CD4-positive, alpha-beta T cell treated with Interleukin-6 at 100 ng/mL for 8 hours (primary cell): ENCODE data around the gene PER2.
A peak's percentile ranks its signal among the peaks of the same experiment; 100 is the strongest.
"Not testable (repeated sequence)": the region's sequence is repeated elsewhere in the genome, so short reads cannot be mapped to it uniquely, and the experiment has no call there.

Source experiments
- DNase-seq: peaks from one replicate; pipeline ENCODE4 v3.0.0-alpha.2; 2020; ENCODE audit warnings: mixed read lengths, low spot score

Gene PER2, protein sequence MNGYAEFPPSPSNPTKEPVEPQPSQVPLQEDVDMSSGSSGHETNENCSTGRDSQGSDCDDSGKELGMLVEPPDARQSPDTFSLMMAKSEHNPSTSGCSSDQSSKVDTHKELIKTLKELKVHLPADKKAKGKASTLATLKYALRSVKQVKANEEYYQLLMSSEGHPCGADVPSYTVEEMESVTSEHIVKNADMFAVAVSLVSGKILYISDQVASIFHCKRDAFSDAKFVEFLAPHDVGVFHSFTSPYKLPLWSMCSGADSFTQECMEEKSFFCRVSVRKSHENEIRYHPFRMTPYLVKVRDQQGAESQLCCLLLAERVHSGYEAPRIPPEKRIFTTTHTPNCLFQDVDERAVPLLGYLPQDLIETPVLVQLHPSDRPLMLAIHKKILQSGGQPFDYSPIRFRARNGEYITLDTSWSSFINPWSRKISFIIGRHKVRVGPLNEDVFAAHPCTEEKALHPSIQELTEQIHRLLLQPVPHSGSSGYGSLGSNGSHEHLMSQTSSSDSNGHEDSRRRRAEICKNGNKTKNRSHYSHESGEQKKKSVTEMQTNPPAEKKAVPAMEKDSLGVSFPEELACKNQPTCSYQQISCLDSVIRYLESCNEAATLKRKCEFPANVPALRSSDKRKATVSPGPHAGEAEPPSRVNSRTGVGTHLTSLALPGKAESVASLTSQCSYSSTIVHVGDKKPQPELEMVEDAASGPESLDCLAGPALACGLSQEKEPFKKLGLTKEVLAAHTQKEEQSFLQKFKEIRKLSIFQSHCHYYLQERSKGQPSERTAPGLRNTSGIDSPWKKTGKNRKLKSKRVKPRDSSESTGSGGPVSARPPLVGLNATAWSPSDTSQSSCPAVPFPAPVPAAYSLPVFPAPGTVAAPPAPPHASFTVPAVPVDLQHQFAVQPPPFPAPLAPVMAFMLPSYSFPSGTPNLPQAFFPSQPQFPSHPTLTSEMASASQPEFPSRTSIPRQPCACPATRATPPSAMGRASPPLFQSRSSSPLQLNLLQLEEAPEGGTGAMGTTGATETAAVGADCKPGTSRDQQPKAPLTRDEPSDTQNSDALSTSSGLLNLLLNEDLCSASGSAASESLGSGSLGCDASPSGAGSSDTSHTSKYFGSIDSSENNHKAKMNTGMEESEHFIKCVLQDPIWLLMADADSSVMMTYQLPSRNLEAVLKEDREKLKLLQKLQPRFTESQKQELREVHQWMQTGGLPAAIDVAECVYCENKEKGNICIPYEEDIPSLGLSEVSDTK (N-terminal part only)

DNA sequence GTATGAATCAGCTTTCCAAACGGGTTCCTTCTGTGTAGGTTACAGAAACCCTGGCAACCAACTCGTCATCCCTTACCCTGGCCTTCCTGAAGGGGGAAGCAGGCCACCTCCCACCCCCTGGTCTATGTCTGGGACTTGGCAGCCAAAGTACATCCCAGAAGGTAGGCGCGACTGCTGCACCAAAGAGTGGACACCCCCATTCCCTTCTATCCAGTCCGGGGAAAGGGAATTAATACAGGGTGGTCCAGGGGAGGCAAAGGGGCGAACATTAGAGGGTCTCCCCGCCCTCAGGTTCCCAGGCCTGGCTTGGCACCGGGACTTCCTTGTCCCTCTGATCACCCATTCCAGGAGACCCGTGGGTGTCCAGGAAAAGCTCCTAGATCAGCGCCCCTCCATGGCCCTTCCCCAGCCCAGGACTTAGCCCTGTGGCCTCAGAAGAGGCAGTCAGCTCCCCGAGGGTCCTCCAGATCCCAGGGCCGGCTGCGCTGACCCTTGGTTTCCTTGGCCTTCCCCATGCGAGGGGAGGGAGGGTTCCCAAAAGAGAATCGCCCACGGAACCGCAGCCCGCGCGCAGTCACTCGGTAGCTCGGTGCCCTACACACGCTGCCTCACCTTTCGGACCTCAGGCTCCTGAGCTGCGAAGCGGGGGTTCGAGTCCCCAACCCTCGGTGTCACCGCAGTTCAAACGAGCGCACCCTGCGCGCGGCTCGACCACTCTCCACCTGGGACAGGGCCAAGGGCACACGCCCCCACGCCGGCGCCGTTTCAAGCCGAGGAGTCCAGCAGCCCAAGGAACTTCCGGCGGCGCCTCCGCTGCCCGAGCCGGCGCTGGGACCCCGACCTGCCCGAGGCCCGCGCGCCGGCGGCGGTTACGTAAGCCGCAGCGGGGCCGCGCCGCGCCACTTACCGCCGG is at the start of gene PER2:
TSS of gene PER2 (minus strand) at position 874 of the 913 bp plus-strand sequence. CDS start 10,674 bp downstream, outside the sequence.
- DNase-seq, result no peak

DNA sequence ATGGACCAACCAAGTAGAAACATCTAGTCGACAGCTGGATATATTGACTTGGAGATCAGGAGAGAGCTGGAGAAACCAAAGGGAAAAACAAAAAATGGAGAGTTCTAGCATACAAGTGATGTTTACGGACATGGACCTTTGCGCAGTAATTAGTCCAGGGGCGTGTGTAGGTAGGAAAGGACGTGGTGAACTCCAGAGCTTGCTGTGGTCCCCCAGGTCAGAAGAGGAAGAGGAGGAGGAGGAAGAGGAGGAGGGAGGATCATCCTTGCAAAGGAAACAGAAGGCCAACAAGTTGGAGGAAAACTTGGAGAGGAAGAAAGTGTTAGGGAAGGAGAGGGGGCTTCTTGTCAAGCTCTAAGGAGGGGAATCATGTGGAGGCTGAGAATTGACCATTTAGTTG is 49.4 kb upstream of the PER2 start:
- DNase-seq, result no peak

DNA sequence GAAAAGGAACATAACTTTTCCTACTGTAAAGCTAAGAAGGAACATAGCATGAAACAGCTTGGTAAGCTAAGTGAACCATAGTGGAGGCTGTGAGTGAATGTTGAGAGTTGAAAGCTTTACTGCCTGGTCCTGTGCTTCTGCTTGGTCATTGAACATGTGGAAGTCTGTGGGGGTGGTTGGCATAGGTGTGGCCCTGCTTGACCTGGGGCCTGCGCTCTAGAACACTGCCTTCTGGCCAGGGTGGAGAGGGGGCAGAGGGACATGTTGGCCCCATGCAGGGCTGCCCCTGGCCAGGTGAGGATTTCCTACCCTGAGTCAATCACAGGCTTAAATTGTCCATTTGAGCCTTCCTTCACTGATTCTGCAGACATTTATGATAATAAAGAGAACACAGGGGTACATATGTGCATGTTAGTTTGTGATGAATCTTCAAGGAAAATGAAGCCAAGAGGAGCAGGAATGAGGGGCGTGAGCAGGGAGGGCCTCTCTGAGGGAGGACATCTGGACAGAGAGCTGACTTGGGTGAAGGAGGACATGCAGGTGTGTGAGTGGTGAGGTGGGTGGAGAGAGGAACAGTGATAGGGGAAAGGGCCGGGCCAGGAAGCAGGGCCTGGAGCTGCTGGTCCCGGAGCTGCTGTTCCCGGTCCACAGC is 48.5 kb upstream of the PER2 start:
- DNase-seq, result no peak

DNA sequence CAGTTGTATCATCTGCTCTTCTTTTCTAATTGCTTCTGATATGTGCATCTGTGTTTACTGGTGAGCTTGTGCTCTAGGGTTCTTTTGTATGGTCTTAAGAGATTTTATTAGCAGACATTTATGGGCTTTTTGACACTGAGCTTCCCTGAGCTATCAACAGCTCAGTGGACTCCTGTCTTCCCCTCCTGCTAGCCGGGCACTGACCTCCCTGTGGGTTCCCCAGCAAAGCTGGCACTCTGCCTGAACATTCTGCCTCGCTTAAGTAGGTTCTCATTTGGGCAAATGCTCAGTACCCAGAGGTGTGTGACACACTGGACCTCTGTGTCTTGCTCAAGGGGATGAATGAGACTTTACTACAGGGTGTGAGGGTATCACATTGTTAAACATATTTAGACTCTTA is 47.7 kb upstream of the PER2 start:
- no peak for DNase-seq

DNA sequence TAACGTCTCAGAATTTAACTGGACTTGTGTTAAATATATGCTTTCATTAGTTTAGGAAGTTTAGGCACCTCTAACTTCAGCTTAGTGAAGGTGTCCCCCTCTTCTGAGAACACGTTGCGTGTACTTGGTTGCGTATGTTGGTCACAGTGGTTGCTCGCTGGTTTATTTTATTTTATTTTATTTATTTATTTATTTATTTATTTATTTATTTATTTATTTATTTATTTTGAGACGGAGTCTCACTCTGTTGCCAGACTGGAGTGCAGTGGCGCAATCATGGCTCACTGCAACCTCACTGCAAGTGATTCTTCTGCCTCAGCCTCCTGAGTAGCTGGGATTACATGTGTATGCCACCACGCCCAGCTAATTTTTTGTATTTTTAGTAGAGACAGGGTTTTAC is 47.2 kb upstream of the PER2 start:
- not testable (repeated sequence) for DNase-seq

DNA sequence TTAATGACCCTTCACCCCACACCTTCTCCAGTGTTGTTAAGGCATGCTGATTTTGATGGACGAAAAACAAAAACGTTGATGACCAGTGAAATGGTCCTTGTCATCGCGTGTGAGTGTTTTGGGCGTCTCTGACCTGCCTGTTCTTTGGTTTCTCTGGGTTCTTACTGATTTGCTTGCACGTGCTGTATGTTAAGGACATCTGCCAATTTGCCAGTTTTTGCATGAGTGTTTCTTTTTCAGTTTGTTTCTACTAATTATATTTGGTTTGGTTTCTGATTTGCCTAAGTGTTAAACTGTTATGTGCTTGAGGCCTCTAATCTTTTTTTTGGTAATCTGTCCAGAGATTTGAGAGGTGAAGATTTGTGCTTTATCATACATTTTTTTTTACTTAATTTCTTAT is 46.5 kb upstream of the PER2 start:
- DNase-seq, result no peak

DNA sequence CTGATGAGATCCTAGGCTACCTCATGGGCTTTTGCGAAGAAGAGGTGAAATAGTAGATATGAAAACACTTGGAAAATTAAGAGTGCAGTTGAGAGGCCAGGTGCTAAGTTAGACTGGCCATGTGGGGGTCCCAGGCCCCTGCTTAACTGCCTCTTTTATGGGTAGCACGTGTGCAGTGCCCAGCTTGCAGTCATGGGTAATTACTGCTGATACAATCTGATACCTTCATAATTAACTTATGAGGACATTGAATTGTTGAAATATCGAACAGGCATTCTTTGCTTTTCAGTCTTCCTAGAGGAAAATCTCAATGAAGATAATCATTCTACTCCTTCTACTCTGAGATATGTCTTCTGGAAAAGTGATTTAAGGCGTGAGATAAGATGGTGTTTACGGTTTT is 43.5 kb upstream of the PER2 start:
- no peak for DNase-seq

DNA sequence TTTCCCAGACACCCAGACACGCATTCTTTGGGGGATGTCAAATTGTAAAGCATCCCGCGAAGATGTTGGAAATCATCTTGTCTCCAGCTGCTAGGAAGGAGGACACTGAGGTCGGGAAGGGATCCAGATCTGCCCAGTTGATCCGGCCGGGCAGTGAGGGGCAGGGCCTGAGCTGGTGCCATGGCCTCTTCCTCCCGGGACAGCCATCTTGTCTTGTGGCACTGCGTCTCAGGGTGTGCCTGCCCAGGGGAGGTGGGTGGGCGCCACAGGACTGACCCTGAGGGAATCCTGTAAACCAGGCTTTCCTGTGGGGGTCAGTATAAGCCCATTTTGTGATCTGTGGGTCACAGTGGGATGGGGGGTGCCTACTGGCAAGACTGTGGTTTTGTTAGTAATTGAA is 42.0 kb upstream of the PER2 start:
- no peak for DNase-seq

DNA sequence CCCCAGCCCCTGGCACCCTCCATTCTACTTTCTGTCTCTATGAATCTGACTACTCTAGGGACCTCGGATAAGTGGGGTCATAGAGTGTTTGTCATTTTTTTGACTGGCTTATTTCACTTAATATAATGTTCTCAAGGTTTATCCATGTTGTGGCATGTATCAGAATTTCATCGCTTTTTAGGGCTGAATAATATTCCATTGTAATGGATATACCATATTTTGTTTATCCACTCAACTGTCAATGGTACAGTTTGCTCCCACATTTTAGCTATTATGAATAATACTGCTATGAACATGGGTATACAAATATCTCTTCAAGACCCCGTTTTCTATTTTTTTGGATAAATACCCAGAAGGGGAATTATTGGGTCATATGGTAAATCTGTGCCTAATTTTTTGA is 39.3 kb upstream of the PER2 start:
- no peak for DNase-seq

DNA sequence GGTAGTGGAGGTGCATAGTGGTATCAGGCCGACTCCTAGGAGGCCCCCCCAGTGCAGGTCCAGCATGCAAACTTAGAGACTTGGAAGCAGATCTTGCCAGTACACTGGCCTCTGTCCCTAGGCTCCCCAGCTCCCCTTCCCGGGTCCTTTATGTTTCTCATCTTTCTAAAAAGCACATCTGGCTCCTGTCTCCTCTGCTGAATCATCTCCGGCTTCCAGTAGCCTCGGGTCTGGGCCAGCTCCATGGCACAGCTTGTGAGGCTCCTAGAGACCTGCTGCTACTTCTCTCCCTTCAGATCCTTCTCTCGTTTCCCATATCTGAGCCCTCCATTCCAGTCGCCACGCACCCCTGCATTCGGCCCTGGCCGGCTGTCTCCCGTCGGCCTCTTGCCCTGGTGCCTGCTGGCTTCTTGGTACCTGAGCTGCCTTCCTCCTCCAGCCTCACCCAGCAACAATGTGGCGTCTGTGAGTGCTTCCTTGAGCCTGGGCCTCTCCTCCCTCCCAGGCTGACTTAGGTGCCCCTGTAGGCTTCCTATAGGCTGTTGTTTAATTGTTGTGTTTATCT is 38.5 kb upstream of the PER2 start:
- DNase-seq, result no peak

DNA sequence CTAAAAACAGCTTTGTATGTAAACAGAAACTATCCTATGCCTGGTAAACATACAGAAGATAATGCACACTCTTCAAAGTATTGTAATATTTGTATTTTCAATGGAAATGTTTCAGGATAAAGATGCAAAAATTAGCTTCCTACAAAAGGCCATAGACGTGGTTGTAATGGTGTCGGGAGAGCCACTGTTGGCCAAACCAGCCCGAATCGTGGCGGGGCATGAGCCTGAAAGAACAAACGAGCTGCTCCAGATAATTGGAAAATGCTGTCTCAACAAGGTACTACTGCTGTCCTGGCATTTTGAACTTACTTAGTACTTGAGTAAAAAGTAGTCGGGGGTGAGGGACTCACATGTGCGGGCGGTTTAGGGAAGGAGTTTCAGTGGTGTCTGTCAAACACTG is 37.3 kb upstream of the PER2 start:
- no peak for DNase-seq

DNA sequence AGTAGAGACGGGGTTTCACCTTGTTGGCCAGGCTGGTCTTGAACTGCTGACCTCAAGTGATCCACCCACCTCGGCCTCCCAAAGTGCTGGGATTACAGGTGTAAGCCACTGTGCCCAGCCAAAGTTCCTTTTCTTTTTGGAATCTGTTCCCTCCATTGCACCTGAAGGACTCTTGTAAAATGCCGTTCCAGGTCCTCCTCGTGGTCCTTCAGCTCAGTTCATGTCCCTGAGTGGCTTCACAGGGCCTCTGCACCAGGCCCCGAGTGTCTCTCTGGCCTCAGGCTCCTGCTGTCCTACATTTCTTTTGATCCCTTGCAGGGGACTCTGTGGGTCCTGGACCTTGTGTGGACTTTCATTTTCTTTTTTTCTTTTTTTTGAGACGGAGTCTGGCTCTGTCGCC is 35.8 kb upstream of the PER2 start:
- not testable (repeated sequence) for DNase-seq

DNA sequence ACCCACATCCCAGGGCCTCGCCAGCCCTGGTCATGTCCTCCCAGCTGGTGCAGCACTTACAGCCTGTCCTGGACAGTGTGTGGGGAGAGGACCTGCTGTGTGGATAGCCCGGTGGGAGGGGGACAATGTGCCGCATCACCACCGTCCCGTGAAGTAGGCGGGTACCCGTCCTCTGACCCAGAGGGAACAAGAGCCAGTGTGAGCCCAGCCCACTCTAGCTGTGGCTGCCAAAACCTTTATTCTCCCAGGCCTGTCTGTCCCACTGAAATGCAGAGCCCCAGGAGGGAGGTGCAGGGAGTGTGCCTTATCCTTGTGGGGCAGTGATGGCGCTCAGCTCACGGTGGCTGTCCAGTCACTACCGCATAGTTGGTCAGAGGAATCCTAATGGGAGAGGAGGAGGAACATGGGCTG is 33.6 kb upstream of the PER2 start:
- no peak for DNase-seq

DNA sequence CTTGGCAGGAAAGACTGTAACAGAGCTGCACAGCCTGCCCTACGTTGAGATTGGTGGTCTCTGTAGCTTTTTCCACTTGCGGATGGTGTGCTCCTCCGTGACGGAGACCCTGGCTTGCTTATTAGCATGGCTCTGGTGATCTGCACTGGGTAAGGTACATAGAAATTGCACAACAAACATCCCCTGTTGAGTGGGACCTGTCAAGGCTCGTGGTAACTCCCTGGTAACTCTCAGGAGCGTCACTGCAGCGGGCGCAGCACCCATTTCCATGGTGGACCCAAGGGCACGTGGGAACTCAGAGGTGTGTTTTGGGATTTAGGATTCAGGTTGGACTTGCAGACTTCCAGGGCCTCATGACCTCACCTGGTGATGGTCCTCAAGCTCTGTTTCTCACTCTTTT is 33.1 kb upstream of the PER2 start:
- no peak for DNase-seq

DNA sequence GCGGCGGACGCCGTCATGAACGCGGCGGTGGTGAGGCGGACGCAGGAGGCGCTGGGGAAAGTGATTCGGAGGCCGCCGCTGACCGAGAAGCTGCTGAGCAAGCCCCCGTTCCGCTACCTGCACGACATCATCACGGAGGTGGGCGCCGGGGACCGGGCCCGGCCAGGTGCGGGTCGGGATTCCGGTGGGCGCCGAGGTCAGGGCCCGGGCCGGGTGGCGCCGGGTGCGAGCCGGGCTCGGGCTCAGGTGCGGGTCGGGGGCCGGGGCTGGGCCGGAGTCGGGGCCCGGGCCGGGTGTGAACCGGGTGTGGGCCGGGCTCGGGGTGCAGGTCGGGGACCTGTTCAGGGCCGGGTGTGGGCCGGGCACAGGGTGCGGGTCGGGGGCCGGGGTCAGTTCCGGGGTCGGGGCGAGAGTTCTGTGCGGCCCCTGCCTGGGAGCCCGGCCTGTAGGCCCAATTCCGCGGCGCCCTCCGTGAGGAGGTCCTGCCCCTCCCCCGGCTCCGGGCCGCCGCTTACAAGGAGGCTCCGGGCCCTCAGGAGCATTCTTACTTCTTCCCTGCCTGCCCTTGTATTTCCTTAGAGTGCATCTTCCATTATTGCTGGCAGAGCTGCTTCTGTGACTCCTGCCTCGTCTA is 32.4 kb upstream of the PER2 start:
- no peak for DNase-seq

DNA sequence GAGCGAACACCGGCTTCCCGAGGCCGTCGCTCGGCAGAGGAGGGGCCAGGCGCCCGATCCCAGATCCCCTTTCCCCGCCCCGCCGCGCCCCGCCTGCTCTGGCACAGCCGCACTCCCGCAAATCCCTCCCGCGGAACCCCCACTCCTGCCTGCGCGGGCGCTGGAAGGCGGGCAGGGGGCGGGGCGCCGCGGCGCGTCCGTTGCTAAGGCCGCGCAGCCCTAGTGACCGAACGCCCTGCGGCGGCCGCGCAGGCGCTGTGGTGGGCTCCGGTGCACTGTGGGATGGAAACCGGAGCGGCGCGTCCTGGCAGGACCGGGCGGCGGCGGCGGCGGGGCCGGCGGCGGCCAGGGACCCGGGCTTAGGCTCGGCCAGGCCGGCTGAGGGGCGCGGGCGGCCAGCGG is 31.8 kb upstream of the PER2 start, which contains the start of gene TRAF3IP1:
TSS of gene TRAF3IP1 (plus strand) at position 273 of the 402 bp plus-strand sequence. CDS start 145 bp downstream, outside the sequence.
- peak; percentile 81 for DNase-seq

DNA sequence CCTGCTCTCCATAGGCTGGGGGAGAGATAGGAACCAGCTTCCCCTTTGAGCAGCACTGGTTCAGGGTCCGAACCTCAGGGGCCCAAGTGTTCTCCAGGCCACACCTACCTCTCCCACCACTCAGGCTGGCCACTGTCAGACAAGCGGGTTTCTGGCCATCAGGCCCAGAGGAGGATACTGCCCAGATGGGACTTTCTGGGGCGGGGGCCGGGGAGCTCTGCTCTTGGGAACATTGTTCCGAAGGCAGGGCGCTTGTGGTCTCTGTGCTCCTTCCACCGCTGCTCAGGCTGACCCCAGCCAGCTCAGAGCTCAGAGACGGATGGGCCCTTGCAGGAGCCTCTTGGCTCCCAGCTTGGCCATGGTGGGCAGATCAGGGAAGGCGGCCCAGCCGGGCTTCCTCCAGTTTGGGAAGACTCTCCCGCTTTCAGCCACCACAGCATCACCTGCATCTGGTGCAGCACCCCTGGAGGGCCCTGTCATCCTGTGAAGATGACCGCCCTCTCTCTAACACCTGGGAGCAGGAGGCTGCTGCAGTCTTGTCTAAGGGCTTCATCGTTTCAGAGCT is 26.7 kb upstream of the PER2 start:
- no peak for DNase-seq

DNA sequence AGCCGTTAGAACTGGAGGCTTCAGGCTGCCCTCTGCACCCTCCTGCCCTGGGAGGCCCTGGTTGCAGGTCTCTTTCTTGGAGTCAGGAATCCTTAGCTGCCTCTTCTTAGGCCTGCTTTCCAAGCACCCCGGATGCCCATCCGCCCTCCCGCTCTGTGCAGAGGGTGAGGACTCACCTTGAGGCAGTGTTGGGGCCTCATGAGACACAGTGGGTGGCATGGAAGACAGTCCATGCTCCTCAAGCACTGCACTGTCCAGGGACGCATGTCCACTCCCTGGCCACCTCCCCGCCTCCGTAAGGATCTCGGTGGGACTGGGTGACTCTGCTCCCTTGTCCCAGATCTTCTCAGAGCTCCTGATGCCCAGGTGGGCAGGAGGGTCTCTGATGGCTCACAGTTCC is 26.2 kb upstream of the PER2 start:
- DNase-seq, result no peak

DNA sequence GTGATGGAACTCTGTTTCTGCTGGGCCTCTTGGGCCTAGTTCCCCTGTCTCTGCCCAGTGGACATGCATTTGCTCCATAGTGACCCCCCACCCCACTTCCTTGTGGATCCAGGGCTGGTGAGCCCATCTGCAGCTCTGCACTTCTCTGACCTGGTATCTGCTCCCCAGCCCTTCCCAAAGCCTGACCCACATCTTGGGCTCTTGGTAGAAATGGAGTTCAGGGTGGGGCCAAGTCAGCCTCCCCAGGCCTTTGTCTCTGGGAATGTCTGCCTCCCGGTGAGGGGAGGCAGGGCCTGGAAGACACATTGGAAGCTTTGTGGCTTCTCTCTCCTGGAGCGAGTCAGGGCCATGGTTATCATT is 25.6 kb upstream of the PER2 start:
- no peak for DNase-seq
